Measurements from ENCODE around the gene TMEFF2.

TMEFF2 gene

DNA sequence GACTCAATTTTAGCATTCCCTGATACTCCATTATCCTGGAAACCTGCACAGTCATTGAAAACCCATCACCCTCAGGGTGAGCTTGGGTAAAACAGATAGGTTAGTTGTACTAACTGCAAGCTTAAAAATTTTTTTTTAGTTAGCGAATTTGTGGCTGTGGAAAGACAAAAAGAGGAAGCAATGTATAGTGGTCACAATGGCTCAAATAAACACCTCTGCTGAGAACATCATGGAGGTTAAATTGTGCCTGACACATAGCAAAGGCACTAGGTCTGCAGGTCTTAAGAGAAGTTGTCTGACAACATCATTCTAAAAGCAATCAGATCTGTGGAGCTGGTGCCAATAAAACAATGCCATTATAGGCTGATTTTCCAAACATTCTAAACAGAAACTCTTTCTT, 263.4 kb downstream of the TMEFF2 start:
- H3K79me2 ChIP-seq (ENCODE audit: insufficient read depth, low read length) = no peaks in the 10 kb centered on the region
- H2AFZ ChIP-seq (ENCODE audit: low read depth, low read length, severe bottlenecking) = no peak overlapping the region
- no peaks in the 10 kb centered on the region for H4K20me1 ChIP-seq (ENCODE audit: low read depth, low read length)
- no peaks in the 10 kb centered on the region for H3K9me2 ChIP-seq (replicated peaks; ENCODE audit: insufficient read depth, low read length)
- no peak for TF ChIP-seq EZH2phosphoT487 (conservative IDR thresholded peaks at IDR 0.05; ENCODE audit: low read length)
- TF ChIP-seq, protein P1, sequence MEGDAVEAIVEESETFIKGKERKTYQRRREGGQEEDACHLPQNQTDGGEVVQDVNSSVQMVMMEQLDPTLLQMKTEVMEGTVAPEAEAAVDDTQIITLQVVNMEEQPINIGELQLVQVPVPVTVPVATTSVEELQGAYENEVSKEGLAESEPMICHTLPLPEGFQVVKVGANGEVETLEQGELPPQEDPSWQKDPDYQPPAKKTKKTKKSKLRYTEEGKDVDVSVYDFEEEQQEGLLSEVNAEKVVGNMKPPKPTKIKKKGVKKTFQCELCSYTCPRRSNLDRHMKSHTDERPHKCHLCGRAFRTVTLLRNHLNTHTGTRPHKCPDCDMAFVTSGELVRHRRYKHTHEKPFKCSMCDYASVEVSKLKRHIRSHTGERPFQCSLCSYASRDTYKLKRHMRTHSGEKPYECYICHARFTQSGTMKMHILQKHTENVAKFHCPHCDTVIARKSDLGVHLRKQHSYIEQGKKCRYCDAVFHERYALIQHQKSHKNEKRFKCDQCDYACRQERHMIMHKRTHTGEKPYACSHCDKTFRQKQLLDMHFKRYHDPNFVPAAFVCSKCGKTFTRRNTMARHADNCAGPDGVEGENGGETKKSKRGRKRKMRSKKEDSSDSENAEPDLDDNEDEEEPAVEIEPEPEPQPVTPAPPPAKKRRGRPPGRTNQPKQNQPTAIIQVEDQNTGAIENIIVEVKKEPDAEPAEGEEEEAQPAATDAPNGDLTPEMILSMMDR (IDR thresholded peaks at IDR 0.05; ENCODE audit: insufficient read depth, low read length, poor library complexity, severe bottlenecking) = no peak
- no peaks in the 10 kb centered on the region for H3F3A ChIP-seq (ENCODE audit: insufficient read depth)
- no peak overlapping the region for H3K4me3 ChIP-seq (ENCODE audit: insufficient read depth, low read length, poor library complexity, severe bottlenecking)
- 0 out of 2 replicates have a peak, but pooled peaks cover 2% of the 10 kb centered on the region for H3K27me3 ChIP-seq (ENCODE audit: low read length)
- H3K9ac ChIP-seq (ENCODE audit: low read length) = no peak overlapping the region
- H3K9me3 ChIP-seq (ENCODE audit: insufficient read depth, low read length) = no peaks in the 10 kb centered on the region
- no peak overlapping the region for H3K4me2 ChIP-seq (ENCODE audit: low read depth, low read length, poor library complexity, severe bottlenecking)
- no peaks in the 10 kb centered on the region for H3K36me3 ChIP-seq (ENCODE audit: low read length)
- no peak overlapping the region for H3K27ac ChIP-seq (ENCODE audit: low read depth, low read length)

DNA sequence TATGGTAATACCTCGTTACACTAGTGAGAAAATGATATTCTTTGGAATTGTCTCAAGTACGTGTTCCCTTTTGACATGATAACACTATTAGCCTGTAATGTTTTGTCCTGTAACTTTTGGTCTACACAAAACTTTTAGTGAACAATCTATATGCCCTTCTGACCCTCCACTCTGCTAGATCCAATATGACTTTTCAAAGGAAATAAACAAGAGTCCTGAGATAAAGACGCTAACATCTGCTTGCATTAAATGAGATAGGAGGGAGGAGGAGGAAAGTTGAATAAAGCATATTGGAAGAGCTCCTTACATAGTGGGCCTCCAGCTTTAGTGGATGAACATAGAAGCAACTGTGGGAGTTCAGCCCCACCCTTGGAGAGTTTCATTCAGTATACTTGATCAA, 264.5 kb downstream of the TMEFF2 start:
- H3K79me2 ChIP-seq (ENCODE audit: insufficient read depth, low read length) = no peaks in the 10 kb centered on the region
- no peaks in the 10 kb centered on the region for H3K9me3 ChIP-seq (ENCODE audit: insufficient read depth, low read length)
- no peak overlapping the region for H3K27ac ChIP-seq (ENCODE audit: low read depth, low read length)
- no peaks in the 10 kb centered on the region for H3K36me3 ChIP-seq (ENCODE audit: low read length)
- TF ChIP-seq EZH2phosphoT487 (conservative IDR thresholded peaks at IDR 0.05; ENCODE audit: low read length) = no peak
- TF ChIP-seq, protein P1 (IDR thresholded peaks at IDR 0.05; ENCODE audit: insufficient read depth, low read length, poor library complexity, severe bottlenecking) = no peak
- H3F3A ChIP-seq (ENCODE audit: insufficient read depth) = no peaks in the 10 kb centered on the region
- H3K9ac ChIP-seq (ENCODE audit: low read length) = no peak overlapping the region
- H4K20me1 ChIP-seq (ENCODE audit: low read depth, low read length) = no peaks in the 10 kb centered on the region
- no peaks in the 10 kb centered on the region for H3K27me3 ChIP-seq (ENCODE audit: low read length)
- H3K9me2 ChIP-seq (replicated peaks; ENCODE audit: insufficient read depth, low read length) = no peaks in the 10 kb centered on the region
- H2AFZ ChIP-seq (ENCODE audit: low read depth, low read length, severe bottlenecking) = no peak overlapping the region
- H3K4me2 ChIP-seq (ENCODE audit: low read depth, low read length, poor library complexity, severe bottlenecking) = no peak overlapping the region
- H3K4me3 ChIP-seq (ENCODE audit: insufficient read depth, low read length, poor library complexity, severe bottlenecking) = no peak overlapping the region

DNA sequence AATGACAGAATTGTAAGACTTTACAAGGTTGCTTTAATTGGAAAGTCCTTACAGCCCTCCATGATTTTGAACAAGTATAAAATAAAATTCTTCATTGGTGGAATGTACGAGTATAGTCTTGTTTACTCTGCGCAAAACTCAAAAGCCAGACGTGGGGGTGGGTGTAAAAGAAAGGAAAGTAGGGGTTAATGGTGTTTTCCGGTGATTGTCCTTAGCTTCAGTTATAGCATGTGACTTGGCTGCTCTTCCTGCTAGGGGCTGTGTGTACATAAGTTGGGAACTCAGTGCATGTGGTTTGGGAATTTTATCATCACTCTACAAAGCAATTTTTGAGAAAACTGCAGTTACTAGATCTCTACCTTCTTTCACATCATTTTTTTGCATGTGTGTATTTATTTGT, 265.4 kb downstream of the TMEFF2 start:
- H3K9me2 ChIP-seq (replicated peaks; ENCODE audit: insufficient read depth, low read length) = no peaks in the 10 kb centered on the region
- no peak for TF ChIP-seq EZH2phosphoT487 (conservative IDR thresholded peaks at IDR 0.05; ENCODE audit: low read length)
- TF ChIP-seq, protein P1 (IDR thresholded peaks at IDR 0.05; ENCODE audit: insufficient read depth, low read length, poor library complexity, severe bottlenecking) = no peak
- H3K9me3 ChIP-seq (ENCODE audit: insufficient read depth, low read length) = no peaks in the 10 kb centered on the region
- no peak overlapping the region for H3K4me3 ChIP-seq (ENCODE audit: insufficient read depth, low read length, poor library complexity, severe bottlenecking)
- no peak overlapping the region for H3K27ac ChIP-seq (ENCODE audit: low read depth, low read length)
- no peaks in the 10 kb centered on the region for H4K20me1 ChIP-seq (ENCODE audit: low read depth, low read length)
- H3K9ac ChIP-seq (ENCODE audit: low read length) = no peak overlapping the region
- H3K27me3 ChIP-seq (ENCODE audit: low read length) = no peaks in the 10 kb centered on the region
- no peak overlapping the region for H2AFZ ChIP-seq (ENCODE audit: low read depth, low read length, severe bottlenecking)
- no peaks in the 10 kb centered on the region for H3K79me2 ChIP-seq (ENCODE audit: insufficient read depth, low read length)
- H3K36me3 ChIP-seq (ENCODE audit: low read length) = no peaks in the 10 kb centered on the region
- no peak overlapping the region for H3K4me2 ChIP-seq (ENCODE audit: low read depth, low read length, poor library complexity, severe bottlenecking)
- no peaks in the 10 kb centered on the region for H3F3A ChIP-seq (ENCODE audit: insufficient read depth)

Data from SU-DHL-6 (cell line).